ENCODE data around the gene CLEC16A. TPM values are rescaled to one million over a fixed set of nuclear protein-coding genes. Genes with fewer than 3 reads are reported as not detected.
"Not testable (repeated sequence)": the region's sequence is repeated elsewhere in the genome, so short reads cannot be mapped to it uniquely, and the experiment has no call there.

Gene CLEC16A
- total RNA-seq, 2 experiments from 2014 or later: 30.9 to 35.1 TPM

GRCh38 chr16:11211061-11211976, 267.0 kb downstream of the CLEC16A start:
- Mint-ChIP-seq H3K4me3 (no peak overlapping the region), H3K27ac (peak overlapping the region; percentile 63), H3K4me1 (peaks cover 16% of the 10 kb centered on the region), H3K36me3 (ENCODE audit: low read depth) (peaks cover 16% of the 10 kb centered on the region), H3K27me3 (no peaks in the 10 kb centered on the region), H3K9me3 (peaks cover 18% of the 10 kb centered on the region)
- ChIA-PET CTCF (interaction anchor here (1.3 to 3.4 kb wide), 2 partner anchors 10 to 16 kb away, joined by 3 to 11 read pairs; no protein-coding TSS in a partner anchor), POLR2A (no interaction called here)
- DNase-seq: no peak

DNA sequence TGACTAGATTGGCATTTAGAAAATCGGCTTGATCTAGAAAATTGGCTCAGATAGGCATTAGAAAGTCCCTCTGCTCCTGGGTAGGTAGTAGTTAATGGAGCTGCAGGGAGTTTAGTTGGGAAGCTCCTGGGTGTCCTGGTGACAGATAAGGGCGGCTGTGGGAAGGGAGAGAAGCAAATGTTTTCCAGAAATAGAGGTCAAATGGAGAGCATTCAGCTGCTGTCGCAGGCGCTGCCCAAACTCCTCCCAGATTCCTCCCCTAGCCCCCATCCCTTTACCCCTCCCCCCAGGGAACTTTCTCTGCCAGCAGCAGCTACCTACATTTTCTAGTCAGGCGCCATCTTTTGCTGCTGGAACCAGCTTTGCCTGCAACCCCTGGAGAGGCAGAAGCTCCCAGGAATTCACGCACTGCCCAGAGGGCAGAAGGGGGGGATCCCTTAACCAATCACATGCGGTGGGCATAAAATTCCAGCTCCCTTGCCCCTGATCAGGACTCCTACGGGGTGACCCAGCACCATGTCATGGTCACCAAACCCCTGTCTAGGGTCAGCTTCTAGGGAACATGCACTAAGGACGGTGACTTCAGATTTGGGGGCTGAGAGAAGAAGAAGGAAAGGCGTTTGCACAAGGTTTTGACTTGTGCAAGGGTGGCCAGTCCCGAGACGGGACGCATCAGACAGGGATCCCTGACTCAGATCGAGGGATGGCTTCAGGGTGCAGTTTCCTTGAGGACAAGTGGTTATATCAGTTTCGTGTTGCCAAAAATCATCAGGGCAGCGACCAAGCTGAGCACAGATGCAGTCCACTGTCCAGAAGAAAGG, 267.8 kb downstream of the CLEC16A start:
- peaks cover 20% of the 10 kb centered on the region for H3K9me3 Mint-ChIP-seq
- ChIA-PET CTCF (interaction anchor here (1.3 to 3.4 kb wide), 3 partner anchors 10 to 18 kb away, joined by 3 to 11 read pairs (median 8); no protein-coding TSS in a partner anchor), POLR2A (no interaction called here)
- H3K36me3 Mint-ChIP-seq (ENCODE audit: low read depth): peaks cover 16% of the 10 kb centered on the region
- no peak overlapping the region for H3K4me3 Mint-ChIP-seq
- no peak overlapping the region for H3K27ac Mint-ChIP-seq
- no peaks in the 10 kb centered on the region for H3K27me3 Mint-ChIP-seq
- peaks cover 7% of the 10 kb centered on the region for H3K4me1 Mint-ChIP-seq
- no peak for DNase-seq

- Mint-ChIP-seq H3K36me3 (ENCODE audit: low read depth) (peaks cover 17% of the 10 kb centered on the region), H3K27me3 (no peaks in the 10 kb centered on the region), H3K27ac (no peak overlapping the region), H3K9me3 (peaks cover 19% of the 10 kb centered on the region), H3K4me1 (peaks cover 5% of the 10 kb centered on the region), H3K4me3 (no peak overlapping the region)
- CTCF ChIA-PET: interaction anchor here (0.7 to 3.4 kb wide), 4 partner anchors 9 to 17 kb away, joined by 3 to 11 read pairs (median 6); no protein-coding TSS in a partner anchor
- DNase-seq: no peak
- POLR2A ChIA-PET: no interaction called here
Observed at GRCh38 chr16:11212798-11213196, 268.4 kb downstream of the CLEC16A start.

DNA sequence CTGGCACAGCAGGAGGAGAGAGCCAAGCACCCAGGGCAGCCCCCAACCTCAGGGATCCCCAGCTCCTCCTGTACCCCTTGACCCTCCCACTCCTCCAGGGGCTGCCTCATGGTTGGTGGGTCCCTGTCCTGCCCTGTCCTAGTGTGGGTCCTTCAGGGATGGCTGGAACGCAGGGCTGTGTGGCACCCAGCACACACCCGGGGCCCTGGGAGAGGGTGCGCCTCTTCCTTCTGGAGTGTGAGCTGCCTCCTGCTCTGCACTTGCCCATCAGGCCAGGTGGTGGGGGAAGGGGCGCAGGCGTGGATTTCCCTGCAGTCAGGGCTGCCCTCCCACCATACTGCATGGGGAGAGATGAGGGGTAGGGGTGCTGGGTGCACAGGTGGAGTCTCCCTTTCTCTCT, 269.0 kb downstream of the CLEC16A start:
- Mint-ChIP-seq H3K27ac (no peak overlapping the region), H3K9me3 (peaks cover 20% of the 10 kb centered on the region), H3K27me3 (no peaks in the 10 kb centered on the region), H3K4me1 (peaks cover 5% of the 10 kb centered on the region), H3K36me3 (ENCODE audit: low read depth) (peaks cover 16% of the 10 kb centered on the region), H3K4me3 (no peak overlapping the region)
- POLR2A ChIA-PET: interaction anchor here (1.4 kb wide), 1 partner anchor 43 kb away, joined by 3 read pairs; the partner anchor contains the start of gene SOCS1
- DNase-seq: no peak
- CTCF ChIA-PET: interaction anchor here (0.7 to 3.4 kb wide), 3 partner anchors 12 to 18 kb away, joined by 3 to 11 read pairs (median 8); no protein-coding TSS in a partner anchor

GRCh38 chr16:11213799-11214198, 269.4 kb downstream of the CLEC16A start:
- peaks cover 20% of the 10 kb centered on the region for H3K36me3 Mint-ChIP-seq (ENCODE audit: low read depth)
- ChIA-PET POLR2A (interaction anchor here (1.4 kb wide), 1 partner anchor 42 kb away, joined by 3 read pairs; the partner anchor contains the start of gene SOCS1), CTCF (interaction anchor here (0.6 to 3.4 kb wide), 5 partner anchors 11 to 112 kb away, joined by 3 to 11 read pairs (median 4); no protein-coding TSS in a partner anchor)
- peaks cover 22% of the 10 kb centered on the region for H3K9me3 Mint-ChIP-seq
- H3K27ac Mint-ChIP-seq: no peak overlapping the region
- H3K4me3 Mint-ChIP-seq: no peak overlapping the region
- no peaks in the 10 kb centered on the region for H3K27me3 Mint-ChIP-seq
- H3K4me1 Mint-ChIP-seq: peaks cover 9% of the 10 kb centered on the region
- DNase-seq: no peak

DNA sequence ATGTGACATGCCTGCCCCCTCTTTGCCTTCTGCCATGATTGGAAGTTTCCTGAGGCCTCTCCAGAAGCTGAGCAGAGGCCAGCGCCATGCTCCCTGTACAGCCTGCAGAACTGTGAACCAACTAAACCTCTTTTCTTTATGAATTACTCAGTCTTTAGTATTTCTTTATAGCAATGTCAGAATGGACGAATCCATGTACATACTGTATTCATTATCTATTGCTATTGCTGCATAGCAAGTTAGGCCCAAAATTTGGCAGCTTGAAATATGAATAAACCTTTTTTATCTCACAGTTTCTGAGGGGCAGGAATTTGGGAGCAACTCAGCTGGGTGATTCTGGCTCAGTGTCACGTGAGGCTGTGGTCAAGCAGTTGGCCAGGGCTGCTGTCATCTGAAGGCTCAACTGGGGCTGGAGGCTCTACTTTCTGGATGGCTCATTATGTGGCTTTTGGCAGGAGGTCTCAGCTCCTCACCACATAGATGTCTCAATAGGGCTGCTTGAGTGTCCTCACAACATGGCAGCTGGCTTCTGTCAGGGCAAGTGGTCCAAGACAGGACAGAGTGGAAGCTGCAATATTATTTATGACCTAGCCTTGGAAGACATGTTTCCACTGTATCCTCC, 271.7 kb downstream of the CLEC16A start:
- no peak overlapping the region for H3K4me3 Mint-ChIP-seq
- CTCF ChIA-PET: interaction anchor here (0.7 to 3.4 kb wide), 6 partner anchors 9 to 110 kb away, joined by 3 to 15 read pairs (median 4); partner anchors contain the start of gene SOCS1
- H3K4me1 Mint-ChIP-seq: peaks cover 27% of the 10 kb centered on the region
- H3K27me3 Mint-ChIP-seq: no peaks in the 10 kb centered on the region
- H3K9me3 Mint-ChIP-seq: peaks cover 27% of the 10 kb centered on the region
- no peak for DNase-seq
- peaks cover 23% of the 10 kb centered on the region for H3K36me3 Mint-ChIP-seq (ENCODE audit: low read depth)
- POLR2A ChIA-PET: no interaction called here
- no peak overlapping the region for H3K27ac Mint-ChIP-seq

DNA sequence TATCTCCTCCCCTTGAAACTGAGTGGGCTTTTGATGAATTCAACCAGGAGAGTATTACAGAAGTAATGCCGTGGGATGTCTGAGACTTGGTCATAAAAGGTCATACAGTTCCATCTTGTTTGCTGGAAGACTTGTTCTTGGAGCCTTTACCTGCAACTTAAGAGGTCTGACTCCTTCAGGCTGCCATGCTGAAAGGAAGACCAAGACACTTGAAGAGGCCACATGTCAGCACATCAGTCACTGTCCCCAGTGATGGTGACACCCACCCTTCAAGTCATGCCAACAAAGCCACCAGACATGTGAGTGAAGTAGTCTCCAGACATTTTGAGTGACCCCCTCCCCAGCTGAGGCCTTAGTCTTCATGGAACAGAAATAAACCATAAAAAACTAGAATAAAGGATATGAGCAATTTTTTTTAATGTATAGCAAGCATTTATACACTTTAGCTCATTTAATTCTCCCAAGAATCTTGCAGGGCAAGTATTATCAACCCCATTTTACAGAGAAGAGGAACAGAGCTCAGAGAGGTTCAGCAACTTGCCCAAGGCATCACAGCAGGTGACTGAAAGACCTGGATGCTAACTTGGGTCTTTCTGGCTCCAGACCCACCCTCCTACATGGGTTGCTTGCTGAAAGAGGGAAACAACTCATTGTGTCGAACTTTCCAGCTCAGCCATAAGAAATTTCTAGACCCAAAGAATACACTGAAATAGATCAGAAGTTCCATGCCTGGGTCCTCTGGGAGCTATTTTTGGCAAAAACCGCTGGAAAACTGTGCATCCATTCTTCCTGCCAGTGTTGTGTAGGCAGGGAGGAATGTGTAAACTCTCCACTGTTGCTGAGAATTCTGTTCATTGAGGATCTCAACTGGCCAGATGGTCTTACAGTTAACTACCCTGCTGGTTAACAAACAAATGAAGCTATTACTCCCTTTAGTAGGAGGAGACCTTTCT, 273.6 kb downstream of the CLEC16A start:
- Mint-ChIP-seq H3K27ac (peak overlapping the region; percentile 62), H3K36me3 (ENCODE audit: low read depth) (peaks cover 23% of the 10 kb centered on the region), H3K9me3 (peaks cover 27% of the 10 kb centered on the region), H3K27me3 (no peaks in the 10 kb centered on the region), H3K4me1 (peaks cover 38% of the 10 kb centered on the region), H3K4me3 (no peak overlapping the region)
- ChIA-PET CTCF (interaction anchor here (0.6 to 3.6 kb wide), 12 partner anchors 9 to 539 kb away, joined by 3 to 15 read pairs (median 4); no protein-coding TSS in a partner anchor), POLR2A (interaction anchor here (0.7 kb wide), 1 partner anchor 224 kb away, joined by 3 read pairs; no protein-coding TSS in a partner anchor)
- DNase-seq: no peak

DNA sequence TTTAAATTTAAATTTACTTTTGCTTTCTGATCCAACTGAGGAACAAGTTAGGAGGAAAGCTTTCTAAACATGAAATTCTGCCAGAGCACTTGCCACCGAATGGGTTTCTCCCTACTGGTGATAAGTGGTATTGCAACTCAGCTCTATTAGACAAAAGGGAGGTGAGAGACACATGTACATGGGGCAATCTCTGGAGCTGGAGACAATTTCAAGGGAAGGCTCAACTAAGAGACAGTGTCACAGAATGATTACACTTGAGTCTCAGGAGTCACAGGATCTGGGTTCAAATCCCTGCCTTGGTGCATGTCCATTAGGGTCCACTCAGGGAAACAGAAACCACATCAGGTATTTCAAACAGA, 274.2 kb downstream of the CLEC16A start:
- H3K36me3 Mint-ChIP-seq (ENCODE audit: low read depth): peaks cover 23% of the 10 kb centered on the region
- CTCF ChIA-PET: interaction anchor here (0.6 to 3.6 kb wide), 10 partner anchors 9 to 538 kb away, joined by 3 to 15 read pairs (median 4); no protein-coding TSS in a partner anchor
- H3K27ac Mint-ChIP-seq: no peak overlapping the region
- POLR2A ChIA-PET: interaction anchor here (0.7 kb wide), 1 partner anchor 225 kb away, joined by 3 read pairs; no protein-coding TSS in a partner anchor
- H3K4me3 Mint-ChIP-seq: no peak overlapping the region
- no peak for DNase-seq
- H3K9me3 Mint-ChIP-seq: peaks cover 27% of the 10 kb centered on the region
- no peaks in the 10 kb centered on the region for H3K27me3 Mint-ChIP-seq
- H3K4me1 Mint-ChIP-seq: peaks cover 43% of the 10 kb centered on the region

DNA sequence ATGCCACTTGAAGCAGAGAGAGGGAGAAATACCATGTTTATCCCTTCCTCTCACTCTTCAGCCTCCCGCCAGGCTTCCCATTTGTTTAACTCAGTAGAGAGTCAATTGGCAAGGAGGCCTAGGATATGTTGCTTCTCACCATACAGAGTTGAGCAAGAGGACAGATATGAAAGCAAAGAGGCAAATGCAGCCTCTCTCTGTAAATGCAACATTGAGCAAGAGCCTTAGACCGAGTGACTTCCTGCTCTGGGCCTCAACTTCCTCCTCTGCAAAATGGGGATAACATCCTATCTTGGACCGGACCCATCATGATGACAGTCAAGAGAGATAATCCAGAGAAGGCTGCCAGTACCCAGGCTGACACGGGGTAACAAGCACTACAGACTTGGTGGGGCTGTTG, 274.8 kb downstream of the CLEC16A start:
- no peak overlapping the region for H3K4me3 Mint-ChIP-seq
- H3K36me3 Mint-ChIP-seq (ENCODE audit: low read depth): peaks cover 25% of the 10 kb centered on the region
- POLR2A ChIA-PET: no interaction called here
- H3K27ac Mint-ChIP-seq: peak overlapping the region; percentile 6
- no peak for DNase-seq
- peaks cover 27% of the 10 kb centered on the region for H3K9me3 Mint-ChIP-seq
- H3K27me3 Mint-ChIP-seq: no peaks in the 10 kb centered on the region
- CTCF ChIA-PET: interaction anchor here (0.6 to 3.6 kb wide), 7 partner anchors 10 to 440 kb away, joined by 3 to 15 read pairs (median 6); no protein-coding TSS in a partner anchor
- H3K4me1 Mint-ChIP-seq: peaks cover 46% of the 10 kb centered on the region

GRCh38 chr16:11220507-11220906, 276.1 kb downstream of the CLEC16A start:
- ChIA-PET POLR2A (interaction anchor here (0.6 kb wide), 1 partner anchor 169 kb away, joined by 3 read pairs; no protein-coding TSS in a partner anchor), CTCF (interaction anchor here (3.6 kb wide), 1 partner anchor 15 kb away, joined by 14 read pairs; no protein-coding TSS in a partner anchor)
- peaks cover 25% of the 10 kb centered on the region for H3K36me3 Mint-ChIP-seq (ENCODE audit: low read depth)
- H3K9me3 Mint-ChIP-seq: peaks cover 27% of the 10 kb centered on the region
- DNase-seq, H3K27me3 Mint-ChIP-seq, H3K4me3 Mint-ChIP-seq: not testable (repeated sequence)
- peaks cover 59% of the 10 kb centered on the region for H3K4me1 Mint-ChIP-seq
- peak overlapping the region; percentile 11 for H3K27ac Mint-ChIP-seq

Data from activated CD4-positive, alpha-beta T cell treated with anti-CD3 and anti-CD28 coated beads, Interleukin-2, amount 10 ng/mL, durations not matched to agents 7 days and 5 days (primary cell).